H1 (cell line): ENCODE results near the gene DCTD. TPM values are rescaled to one million over a fixed set of nuclear protein-coding genes. Genes with fewer than 3 reads are reported as not detected.
A peak's percentile ranks its signal among the peaks of the same experiment; 100 is the strongest.

Experiments
- CTCF ChIA-PET: fragments of 300-600 bp; sonication (Branson Sonifier 250); formaldehyde crosslinking; loops from one replicate; lab custom pipeline; 2021; ENCODE audit not compliant: partially characterized antibody; lab: Charles Lee
- POLR2A ChIA-PET: fragments of 300-600 bp; sonication (Branson Sonifier 250); formaldehyde crosslinking; loops from one replicate; lab custom pipeline; 2021; ENCODE audit warnings: inconsistent platforms; ENCODE audit not compliant: partially characterized antibody; lab: Charles Lee
- DNase-seq, 2 experiments: peaks; one replicate each; pipeline versions ENCODE4 v3.0.0 to v3.0.0-alpha.2; 2010 to 2022; ENCODE audit warnings: low spot score in 2 of 2, low read depth in 1 of 2, mixed read lengths in 1 of 2
- FAIRE-seq: peaks from 2 replicates; lab custom pipeline; 2011; peaks lifted over from hg19 to GRCh38; lab: Jason Lieb, UNC
- H2AFZ ChIP-seq: 2 replicates; pipeline ENCODE4 v1.8.1; 2012; ENCODE audit warnings: low read length, inconsistent platforms
- H2AK5ac ChIP-seq: 2 replicates; pipeline ENCODE4 v1.6.1; 2013; ENCODE audit warnings: low read depth, low read length
- H2BK120ac ChIP-seq: replicated peaks from 2 replicates; pipeline ENCODE3; 2013; ENCODE audit warnings: low read depth, low read length, inconsistent platforms
- H2BK12ac ChIP-seq: 2 replicates; pipeline ENCODE4 v1.6.1; 2013; ENCODE audit warnings: low read depth, low read length
- H2BK15ac ChIP-seq: 2 replicates; pipeline ENCODE4 v1.6.1; 2013; ENCODE audit warnings: low read length
- H2BK20ac ChIP-seq: 2 replicates; pipeline ENCODE4 v1.6.1; 2013; ENCODE audit warnings: low read length
- H2BK5ac ChIP-seq: 2 replicates; pipeline ENCODE4 v1.6.1; 2013; ENCODE audit warnings: low read depth, low read length
- H3K14ac ChIP-seq: 2 replicates; pipeline ENCODE4 v1.6.1; 2013; ENCODE audit warnings: inconsistent platforms; ENCODE audit not compliant: insufficient read length
- H3K18ac ChIP-seq: 2 replicates; pipeline ENCODE4 v1.6.1; 2013; ENCODE audit warnings: low read length; ENCODE audit errors: extremely low read depth
- H3K23ac ChIP-seq: 2 replicates; pipeline ENCODE4 v1.6.1; 2013; ENCODE audit warnings: inconsistent platforms; ENCODE audit not compliant: insufficient read length
- H3K23me2 ChIP-seq: 2 replicates; pipeline ENCODE4 v1.6.1; 2013; ENCODE audit warnings: low read depth, low read length
- H3K27ac ChIP-seq: 2 replicates; pipeline ENCODE4 v1.6.1; 2011; ENCODE audit warnings: low read depth, low read length, inconsistent platforms
- H3K27me3 ChIP-seq, 4 experiments: replicated peaks in 1 of 4; 1 replicate in 1 of 4; 2 replicates in 3 of 4; pipeline versions ENCODE4 v1.6.1 to v1.8.1; 2011 to 2013; ENCODE audit warnings: low read length in 3 of 4, mild to moderate bottlenecking in 3 of 4, inconsistent platforms in 2 of 4, mixed read lengths in 2 of 4, moderate library complexity in 1 of 4; ENCODE audit not compliant: control insufficient read depth in 3 of 4, insufficient read depth in 3 of 4; ENCODE audit errors: extremely low read depth in 1 of 4
- H3K36me3 ChIP-seq, 4 experiments: 2 replicates each; pipeline versions ENCODE4 v1.6.1 to v1.8.1; 2011 to 2013; ENCODE audit warnings: mild to moderate bottlenecking in 4 of 4, low read length in 3 of 4, moderate library complexity in 2 of 4, control low read depth in 1 of 4, inconsistent platforms in 1 of 4; ENCODE audit not compliant: insufficient read depth in 4 of 4, control insufficient read depth in 2 of 4
- H3K4ac ChIP-seq: replicated peaks from 2 replicates; pipeline ENCODE3; 2013; ENCODE audit warnings: low read length, low read depth, mixed read lengths, inconsistent platforms; ENCODE audit not compliant: insufficient read length
- H3K4me1 ChIP-seq, 4 experiments: replicated peaks in 1 of 4; 1 replicate in 1 of 4; 2 replicates in 3 of 4; pipeline versions ENCODE4 v1.6.1 to v1.8.1; 2011 to 2013; ENCODE audit warnings: low read length in 3 of 4, inconsistent platforms in 2 of 4, mixed read lengths in 1 of 4; ENCODE audit not compliant: insufficient read depth in 4 of 4, control insufficient read depth in 3 of 4
- H3K4me2 ChIP-seq, 2 experiments: 2 replicates each; pipeline versions ENCODE4 v1.6.1 to v1.8.1; 2011 to 2013; ENCODE audit warnings: low read depth in 2 of 2, low read length in 2 of 2, control low read depth in 1 of 2, inconsistent platforms in 1 of 2, mild to moderate bottlenecking in 1 of 2; ENCODE audit not compliant: insufficient read depth in 1 of 2
- H3K4me3 ChIP-seq, 4 experiments: fragments of 200-600, 300-600 bp in 1 of 4; sonication (generic), shearing (Covaris generic), sonication (Bioruptor Twin) in 1 of 4; 2 replicates each; pipeline versions ENCODE4 v1.5.1 to v1.8.1; 2011 to 2016; ENCODE audit warnings: low read length in 4 of 4, low read depth in 3 of 4, control low read depth in 2 of 4, inconsistent platforms in 2 of 4, mild to moderate bottlenecking in 2 of 4, mixed read lengths in 1 of 4, moderate library complexity in 1 of 4; ENCODE audit not compliant: insufficient read depth in 2 of 4; ENCODE audit errors: extremely low read depth in 1 of 4
- H3K56ac ChIP-seq: replicated peaks from 2 replicates; pipeline ENCODE3; 2013; ENCODE audit warnings: low read depth, mild to moderate bottlenecking, mixed read lengths, low read length, inconsistent platforms; ENCODE audit not compliant: insufficient read length
- H3K79me1 ChIP-seq: 2 replicates; pipeline ENCODE4 v1.6.1; 2013; ENCODE audit warnings: low read depth, low read length, control low read depth
- H3K79me2 ChIP-seq, 2 experiments: 2 replicates each; pipeline versions ENCODE4 v1.6.1 to v1.8.1; 2012 to 2013; ENCODE audit warnings: low read length in 2 of 2, mild to moderate bottlenecking in 2 of 2, inconsistent platforms in 1 of 2; ENCODE audit not compliant: insufficient read depth in 2 of 2, control insufficient read depth in 1 of 2
- H3K9ac ChIP-seq, 4 experiments: replicated peaks in 1 of 4; 1 replicate in 1 of 4; 2 replicates in 3 of 4; pipeline versions ENCODE4 v1.6.1 to v1.8.1; 2011 to 2013; ENCODE audit warnings: low read depth in 3 of 4, low read length in 3 of 4, control low read depth in 2 of 4, mild to moderate bottlenecking in 2 of 4, moderate library complexity in 2 of 4, inconsistent platforms in 1 of 4; ENCODE audit errors: extremely low read depth in 1 of 4
- H3K9me3 ChIP-seq, 2 experiments: 2 replicates each; pipeline versions ENCODE4 v1.6.1 to v1.8.1; 2012 to 2013; ENCODE audit warnings: mild to moderate bottlenecking in 2 of 2, moderate library complexity in 2 of 2, control low read depth in 1 of 2, inconsistent platforms in 1 of 2, low read depth in 1 of 2, low read length in 1 of 2, mixed read lengths in 1 of 2; ENCODE audit not compliant: insufficient read depth in 2 of 2
- H4K20me1 ChIP-seq, 2 experiments: replicated peaks in 1 of 2; 2 replicates each; pipeline versions ENCODE3 to v1.8.1; 2011 to 2013; ENCODE audit warnings: inconsistent platforms in 2 of 2, low read length in 2 of 2, mild to moderate bottlenecking in 1 of 2; ENCODE audit not compliant: insufficient read depth in 2 of 2, control insufficient read depth in 1 of 2
- H4K5ac ChIP-seq: 2 replicates; pipeline ENCODE4 v1.6.1; 2013; ENCODE audit warnings: low read length, low read depth, mixed read lengths, inconsistent platforms; ENCODE audit not compliant: insufficient read length
- H4K8ac ChIP-seq: 2 replicates; pipeline ENCODE4 v1.8.0; 2013; ENCODE audit warnings: mild to moderate bottlenecking, moderate library complexity, low read length, inconsistent platforms; ENCODE audit not compliant: insufficient read depth; ENCODE audit errors: extremely low read depth
- H4K91ac ChIP-seq: replicated peaks from 2 replicates; pipeline ENCODE3; 2013; ENCODE audit warnings: low read length, mixed read lengths, inconsistent platforms; ENCODE audit not compliant: insufficient read length
- CBX8 ChIP-seq: fragments of 300-800, 300-1000 bp; sonication (generic); IDR thresholded peaks from 2 replicates; pipeline ENCODE4 v1.7.1; 2016; ENCODE audit warnings: low read depth, low read length, borderline replicate concordance
- CHD1 ChIP-seq: IDR thresholded peaks from 2 replicates; pipeline ENCODE4 v1.6.1; 2012; ENCODE audit warnings: low read depth, low read length, improper control_type of control experiment
- EZH2 ChIP-seq: fragments of 200-600 bp; sonication (generic); IDR thresholded peaks from 2 replicates; pipeline ENCODE4 v1.7.1; 2012; ENCODE audit warnings: low read depth, mild to moderate bottlenecking, moderate library complexity, low read length, inconsistent platforms; ENCODE audit not compliant: severe bottlenecking
- GTF2F1 ChIP-seq: IDR thresholded peaks from 2 replicates; pipeline ENCODE4 v1.6.1; 2012; ENCODE audit warnings: low read depth, low read length, improper control_type of control experiment, borderline replicate concordance
- JUND ChIP-seq: IDR thresholded peaks from 2 replicates; pipeline ENCODE4 v1.6.1; 2011; ENCODE audit warnings: mild to moderate bottlenecking, improper control_type of control experiment, low read length
- KDM4A ChIP-seq: IDR thresholded peaks from one replicate; pipeline ENCODE4 v1.7.1; 2012; ENCODE audit warnings: low read depth, mild to moderate bottlenecking, moderate library complexity, low read length, inconsistent platforms; ENCODE audit not compliant: severe bottlenecking
- KDM5A ChIP-seq: fragments of 200-600 bp; IDR thresholded peaks from 2 replicates; pipeline ENCODE4 v1.7.1; 2012; ENCODE audit warnings: mild to moderate bottlenecking, low read length, inconsistent platforms, mixed read lengths
- NRF1 ChIP-seq: IDR thresholded peaks from 2 replicates; pipeline ENCODE4 v1.6.1; 2011; ENCODE audit warnings: mild to moderate bottlenecking, low read depth, low read length, improper control_type of control experiment
- POLR2A ChIP-seq, 2 experiments: IDR thresholded peaks; 1 replicate in 1 of 2; 2 replicates in 1 of 2; pipeline ENCODE4 v1.6.1; 2011; ENCODE audit warnings: low read depth in 2 of 2, low read length in 2 of 2, mild to moderate bottlenecking in 2 of 2; ENCODE audit errors: control extremely low read depth in 1 of 2
- SIRT6 ChIP-seq: IDR thresholded peaks from one replicate; pipeline ENCODE4 v1.7.1; 2012; ENCODE audit warnings: low read length, inconsistent platforms
- SP1 ChIP-seq: IDR thresholded peaks from 2 replicates; pipeline ENCODE4 v1.6.1; 2011; ENCODE audit warnings: low read depth, low read length
- SUZ12 ChIP-seq: fragments of 200-600 bp; sonication (generic); IDR thresholded peaks from 2 replicates; pipeline ENCODE4 v1.6.1; 2012; ENCODE audit warnings: mild to moderate bottlenecking, inconsistent platforms, low read length, moderate library complexity, mixed read lengths
- TAF1 ChIP-seq: IDR thresholded peaks from 2 replicates; pipeline ENCODE4 v1.6.1; 2011; ENCODE audit warnings: mild to moderate bottlenecking, low read depth, low read length
- TCF12 ChIP-seq: IDR thresholded peaks from 2 replicates; pipeline ENCODE4 v1.6.1; 2011; ENCODE audit warnings: low read depth, mild to moderate bottlenecking, low read length
- WGBS, 2 experiments: shearing (Covaris generic) in 1 of 2; methylation state at CpG; one replicate each; pipeline versions ENCODE4 v1.1.6 to v1.1.7; 2013 to 2015; ENCODE audit warnings: low lambda C conversion rate in 2 of 2, mixed read lengths in 2 of 2, inconsistent platforms in 1 of 2, low coverage in 1 of 2, missing lambda C conversion rate in 1 of 2; ENCODE audit not compliant: insufficient replicate concordance in 2 of 2, insufficient coverage in 1 of 2, insufficient read length in 1 of 2; ENCODE audit errors: extremely low coverage in 1 of 2, missing lambda C conversion rate in 1 of 2; 5-methylcytosine and 5-hydroxymethylcytosine counted together
- polyA plus RNA-seq, 7 experiments: library from polyadenylated mRNA; depleted of rRNA in 3 of 7; stranded (reverse) in 5 of 7; unstranded in 2 of 7; fragments of >200 nt in 5 of 7; fragments of 200-250 nt in 2 of 7; gene quantifications; 1 replicate in 5 of 7; 2 replicates in 1 of 7; 4 replicates in 1 of 7; pipeline versions ENCODE4 v1.2.1 to v1.2.3, GENCODE V29; 2011 to 2013; ENCODE audit warnings: missing spikeins in 2 of 7, mixed read lengths in 2 of 7
- total RNA-seq: library from RNA; stranded (reverse); fragmentation: NEBNext Ultra II Directional; extraction: Animal tissue kit (Norgen Biotek cat#: 25700); gene quantifications from 2 replicates; pipeline ENCODE4 v1.2.1, GENCODE V29; 2021
- TF ChIP-seq, protein P1 (sequence below): IDR thresholded peaks from 2 replicates; pipeline ENCODE4 v1.6.1; 2012; ENCODE audit warnings: inconsistent platforms

The DCTD gene
- total and polyA plus RNA-seq, 2 of the 8 experiments (the other 6 are each of a cell fraction or from before 2014, with no cell fraction given) = 60.2 to 69.5 TPM

DNA sequence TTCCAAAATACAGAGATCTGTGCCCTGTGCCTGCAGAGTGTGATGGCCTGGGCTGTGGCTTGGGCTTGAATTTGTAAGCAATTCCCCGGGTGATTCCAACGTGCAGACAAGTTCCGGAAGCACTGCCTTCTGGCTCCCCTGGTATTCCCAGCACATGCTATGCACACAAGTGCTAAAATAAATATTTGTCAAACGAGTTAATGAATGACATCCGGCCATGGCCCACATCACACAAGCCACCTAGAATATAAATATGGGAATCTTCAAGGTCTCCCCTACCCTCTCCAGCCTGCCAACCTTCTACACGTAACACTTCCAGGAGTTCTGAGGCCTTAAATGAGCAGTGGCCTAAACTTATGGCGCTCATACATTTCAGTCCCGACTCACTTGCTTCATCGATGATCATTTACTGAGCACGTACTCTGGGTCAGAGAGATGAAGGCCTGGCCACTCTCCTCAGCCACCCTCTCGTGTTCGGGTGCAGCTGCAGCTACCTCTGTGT, 21.3 kb downstream of the DCTD start:
- ChIA-PET POLR2A (interaction anchor here (1.5 to 1.8 kb wide), 2 partner anchors 19 to 21 kb away, joined by 3 to 4 read pairs; no protein-coding TSS in a partner anchor), CTCF (interaction anchor here (0.8 to 1.7 kb wide), 2 partner anchors 11 to 15 kb away, joined by 3 to 5 read pairs; no protein-coding TSS in a partner anchor)
- Histone ChIP-seq H3K56ac (no peak overlapping the region), H3K23me2 (no peaks in the 10 kb centered on the region), H4K5ac (no peak overlapping the region), H3K9me3 (no peaks in the 10 kb centered on the region), H2BK5ac (no peak overlapping the region; the same call in 1 of the 2 replicates), H3K36me3 (peaks cover 0 to 35% (median 8%) of the 10 kb centered on the region in 4 experiments), H3K18ac (no peak overlapping the region), H2AFZ (no peak overlapping the region), H3K14ac (no peak overlapping the region), H2BK12ac (no peak overlapping the region), H3K9ac (no peak overlapping the region), H2BK15ac (no peak overlapping the region), H3K4me2 (no peak overlapping the region), H3K4me1 (no peaks in the 10 kb centered on the region; a peak in 1 of 7 replicates), H3K27ac (no peak overlapping the region), H4K20me1 (peaks cover 0 to 4% of the 10 kb centered on the region in 2 experiments), H3K23ac (no peak overlapping the region), H2AK5ac (no peak overlapping the region), H4K91ac (no peak overlapping the region), H3K4ac (no peak overlapping the region), H2BK20ac (no peak overlapping the region), H3K4me3 (no peak overlapping the region), H4K8ac (no peak overlapping the region), H3K79me1 (no peaks in the 10 kb centered on the region), H2BK120ac (no peak overlapping the region), H3K27me3 (no peaks in the 10 kb centered on the region), H3K79me2 (no peaks in the 10 kb centered on the region)
- 87% methylated on average over 12 of the region's 12 CpGs; no CpG with 5 or more reads in 1 of the 2 experiments for WGBS, 2 experiments
- FAIRE-seq (no peak), DNase-seq (peak in 1 of 2 experiments; percentile 39)
- no peak for TF ChIP-seq CHD1
- no peak for TF ChIP-seq TCF12
- no peak for TF ChIP-seq KDM5A
- no peak for TF ChIP-seq GTF2F1
- TF ChIP-seq SUZ12 = no peak
- no peak for TF ChIP-seq POLR2A (IDR thresholded peaks at IDR 0.05; ENCODE audit: control extremely low read depth in 1 of 2, low read depth in 2 of 2, low read length in 2 of 2)
- no peak for TF ChIP-seq CBX8
- TF ChIP-seq EZH2 = no peak
- TF ChIP-seq TAF1 = no peak
- TF ChIP-seq, protein P1, sequence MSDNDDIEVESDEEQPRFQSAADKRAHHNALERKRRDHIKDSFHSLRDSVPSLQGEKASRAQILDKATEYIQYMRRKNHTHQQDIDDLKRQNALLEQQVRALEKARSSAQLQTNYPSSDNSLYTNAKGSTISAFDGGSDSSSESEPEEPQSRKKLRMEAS = no peak
- no peak for TF ChIP-seq KDM4A
- no peak for TF ChIP-seq JUND
- no peak for TF ChIP-seq NRF1
- no peak for TF ChIP-seq SIRT6
- TF ChIP-seq SP1 = no peak
